ENCODE measurements around the gene FCGR3A.
A peak's percentile ranks its signal among the peaks of the same experiment; 100 is the strongest.
"Not testable (repeated sequence)": the region's sequence is repeated elsewhere in the genome, so short reads cannot be mapped to it uniquely, and the experiment has no call there.

Gene FCGR3A

GRCh38 chr1:161576676-161577075 is 27.1 kb upstream of the FCGR3A start:
- H3K9ac ChIP-seq; H3K27ac ChIP-seq; H3K4me1 ChIP-seq; H4K20me1 ChIP-seq; H3K4me2 ChIP-seq; H3K4me3 ChIP-seq; H3K36me3 ChIP-seq; H3K9me3 ChIP-seq (replicated peaks in 1 of 11): not testable (repeated sequence)
- H3K27me3 ChIP-seq = peaks cover 0 to 21% (median 0%) of the 10 kb centered on the region in 11 experiments; a peak in 8 of 22 replicates

DNA sequence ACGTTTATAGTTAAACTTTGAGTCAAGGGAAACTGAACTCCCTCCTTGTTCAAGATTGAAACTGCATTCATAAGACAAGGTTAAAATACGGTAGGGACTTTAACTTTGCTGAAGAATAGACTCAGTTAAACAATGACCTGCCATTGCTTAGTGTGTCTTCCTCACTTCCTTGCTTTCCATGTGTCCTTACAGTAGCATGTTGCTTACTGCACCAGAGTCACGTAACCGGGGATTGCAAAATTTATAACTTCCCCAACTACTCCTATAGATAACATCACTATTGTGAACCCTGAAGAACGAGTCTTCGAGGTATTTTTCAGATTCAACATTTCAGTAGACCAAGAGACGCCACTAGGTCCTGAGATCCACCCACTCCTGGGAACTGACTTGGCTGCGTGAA is 22.1 kb upstream of the FCGR3A start:
- not testable (repeated sequence) for H3K4me3 ChIP-seq; H3K4me1 ChIP-seq; H3K9me3 ChIP-seq (replicated peaks in 1 of 11); H4K20me1 ChIP-seq; H3K27ac ChIP-seq; H3K36me3 ChIP-seq; H3K9ac ChIP-seq; H3K4me2 ChIP-seq
- peaks cover 0 to 52% (median 0%) of the 10 kb centered on the region in 11 experiments; a peak in 8 of 22 replicates for H3K27me3 ChIP-seq

DNA sequence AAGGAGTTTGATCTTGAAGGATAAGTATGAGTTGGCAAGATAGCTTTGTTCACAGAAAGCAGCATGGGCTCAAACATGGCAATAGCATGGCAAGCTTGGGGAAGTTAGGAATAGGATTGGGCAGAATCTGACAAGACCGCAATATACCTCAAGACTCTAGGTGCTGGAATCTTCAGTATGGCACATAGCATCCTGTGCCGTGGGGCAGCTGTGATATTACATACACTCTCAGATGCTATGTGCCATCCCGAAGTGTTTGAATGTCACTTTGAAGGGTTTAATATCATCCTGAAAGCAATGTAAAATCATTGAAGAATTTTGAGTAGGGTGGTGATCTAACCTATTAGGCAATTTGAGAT is 17.0 kb upstream of the FCGR3A start:
- H3K36me3 ChIP-seq; H3K4me3 ChIP-seq; H3K9me3 ChIP-seq (replicated peaks in 1 of 11); H3K4me2 ChIP-seq; H3K27ac ChIP-seq; H3K9ac ChIP-seq; H4K20me1 ChIP-seq: not testable (repeated sequence)
- Histone ChIP-seq H3K4me1 (peaks cover 0 to 26% (median 1%) of the 10 kb centered on the region in 10 experiments; a peak in 8 of 20 replicates), H3K27me3 (peaks cover 0 to 41% (median 0%) of the 10 kb centered on the region in 11 experiments; a peak in 6 of 22 replicates)

DNA sequence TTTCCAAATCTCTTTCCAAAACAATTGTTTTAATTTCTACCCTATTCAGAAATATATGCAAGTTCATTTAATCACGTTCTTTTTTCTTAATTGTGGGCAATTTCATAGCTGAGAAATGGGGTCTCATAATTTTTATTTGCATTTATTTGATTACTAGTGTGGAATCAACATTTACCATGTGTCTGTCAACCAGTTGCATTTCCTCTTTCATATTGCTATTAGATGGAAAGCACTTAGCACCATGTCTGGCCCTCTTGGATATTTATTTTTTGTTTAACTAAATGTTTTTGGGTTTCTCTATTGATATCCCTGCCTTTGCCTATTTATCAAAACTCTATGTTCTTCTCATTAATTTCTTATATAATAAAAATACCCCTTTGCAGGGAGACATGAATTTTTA is 13.9 kb upstream of the FCGR3A start:
- H3K9ac ChIP-seq; H3K4me3 ChIP-seq; H4K20me1 ChIP-seq; H3K36me3 ChIP-seq; H3K9me3 ChIP-seq (replicated peaks in 1 of 11); H3K27ac ChIP-seq: not testable (repeated sequence)
- Histone ChIP-seq H3K4me2 (peak overlapping the region in 3 of 11 experiments; percentile 55 to 68 (median 65); a peak in 4 of 22 replicates), H3K27me3 (peaks cover 0 to 19% (median 0%) of the 10 kb centered on the region in 11 experiments; a peak in 4 of 22 replicates), H3K4me1 (peaks cover 0 to 40% (median 9%) of the 10 kb centered on the region in 10 experiments; a peak in 11 of 20 replicates)

- peaks cover 0 to 13% (median 0%) of the 10 kb centered on the region in 11 experiments; a peak in 3 of 22 replicates for H3K27me3 ChIP-seq
- peak overlapping the region in 4 of 11 experiments; percentile 17 to 57 (median 28); a peak in 5 of 22 replicates for H3K27ac ChIP-seq
- H4K20me1 ChIP-seq; H3K9ac ChIP-seq; H3K9me3 ChIP-seq (replicated peaks in 1 of 11); H3K36me3 ChIP-seq; H3K4me3 ChIP-seq: not testable (repeated sequence)
- peaks cover 0 to 44% (median 9%) of the 10 kb centered on the region in 10 experiments; a peak in 11 of 20 replicates for H3K4me1 ChIP-seq
- peak overlapping the region in 5 of 11 experiments; percentile 35 to 68 (median 55); a peak in 6 of 22 replicates for H3K4me2 ChIP-seq
Measured at GRCh38 chr1:161562441-161562840, 12.8 kb upstream of the FCGR3A start.

DNA sequence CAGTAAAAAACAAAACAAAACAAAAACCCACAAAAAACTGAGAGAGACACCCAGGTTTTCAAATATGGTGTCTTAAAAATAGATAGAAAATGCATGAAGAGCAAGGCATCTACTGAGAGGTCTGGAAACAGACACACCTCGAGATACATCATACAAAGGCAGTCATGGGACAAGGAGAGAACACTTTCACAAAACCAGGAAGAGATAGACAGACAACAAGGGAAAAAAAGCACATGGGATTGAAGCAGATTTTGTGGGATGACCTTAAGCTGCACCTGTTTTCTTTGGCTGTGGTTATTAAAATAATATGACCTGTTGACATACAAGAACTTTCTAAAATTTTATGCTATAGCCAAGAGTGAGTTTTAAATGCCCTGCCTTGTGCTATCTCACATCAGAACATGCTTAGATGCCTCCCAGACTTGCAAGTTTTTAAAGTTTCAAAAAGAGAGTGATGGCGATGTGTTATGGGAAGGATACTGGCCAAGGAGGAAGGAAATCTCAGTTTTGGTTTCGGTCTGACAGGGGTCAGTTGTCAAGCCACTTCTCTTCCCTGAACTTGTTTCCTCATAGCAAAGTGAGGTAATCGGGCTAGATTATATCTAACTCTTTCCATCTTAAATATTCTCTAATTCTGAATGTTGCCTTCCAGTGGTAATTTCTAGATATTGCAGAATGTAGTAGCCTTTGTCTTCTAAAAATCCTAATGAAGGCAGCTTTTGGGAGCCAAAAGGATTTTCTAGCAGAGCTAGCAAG is 11.5 kb upstream of the FCGR3A start:
- H3K27ac ChIP-seq = peak overlapping the region in 3 of 11 experiments; percentile 17 to 60 (median 29); a peak in 5 of 22 replicates
- H4K20me1 ChIP-seq; H3K27me3 ChIP-seq; H3K9me3 ChIP-seq (replicated peaks in 1 of 11); H3K4me3 ChIP-seq; H3K36me3 ChIP-seq: not testable (repeated sequence)
- H3K9ac ChIP-seq = peak overlapping the region in 1 of 11 experiments; percentile 48; a peak in 1 of 22 replicates
- H3K4me2 ChIP-seq = peak overlapping the region; percentile 18 to 60 (median 48); a peak in 16 of 22 replicates
- peaks cover 0 to 52% (median 9%) of the 10 kb centered on the region in 10 experiments; a peak in 11 of 20 replicates for H3K4me1 ChIP-seq

GRCh38 chr1:161557506-161558450 is 8.2 kb upstream of the FCGR3A start:
- H3K9me3 ChIP-seq (replicated peaks in 1 of 11); H3K27me3 ChIP-seq; H3K4me2 ChIP-seq; H3K9ac ChIP-seq; H3K4me3 ChIP-seq; H3K27ac ChIP-seq; H4K20me1 ChIP-seq; H3K36me3 ChIP-seq: not testable (repeated sequence)
- peaks cover 0 to 57% (median 9%) of the 10 kb centered on the region in 10 experiments; a peak in 11 of 20 replicates for H3K4me1 ChIP-seq

GRCh38 chr1:161556990-161557389 is 7.4 kb upstream of the FCGR3A start:
- not testable (repeated sequence) for H3K9ac ChIP-seq; H3K4me3 ChIP-seq; H3K27me3 ChIP-seq; H3K27ac ChIP-seq; H4K20me1 ChIP-seq; H3K9me3 ChIP-seq (replicated peaks in 1 of 11); H3K4me2 ChIP-seq; H3K36me3 ChIP-seq
- H3K4me1 ChIP-seq = peaks cover 0 to 55% (median 9%) of the 10 kb centered on the region in 10 experiments; a peak in 11 of 20 replicates

GRCh38 chr1:161556143-161556542 is 6.5 kb upstream of the FCGR3A start:
- H3K9ac ChIP-seq; H3K36me3 ChIP-seq; H3K27me3 ChIP-seq; H3K9me3 ChIP-seq (replicated peaks in 1 of 11); H4K20me1 ChIP-seq; H3K4me3 ChIP-seq: not testable (repeated sequence)
- peak overlapping the region in 3 of 11 experiments; percentile 66 to 89 (median 83); a peak in 6 of 22 replicates for H3K4me2 ChIP-seq
- peak overlapping the region in 2 of 11 experiments; percentile 81; a peak in 4 of 22 replicates for H3K27ac ChIP-seq
- peaks cover 0 to 53% (median 3%) of the 10 kb centered on the region in 10 experiments; a peak in 10 of 20 replicates for H3K4me1 ChIP-seq

DNA sequence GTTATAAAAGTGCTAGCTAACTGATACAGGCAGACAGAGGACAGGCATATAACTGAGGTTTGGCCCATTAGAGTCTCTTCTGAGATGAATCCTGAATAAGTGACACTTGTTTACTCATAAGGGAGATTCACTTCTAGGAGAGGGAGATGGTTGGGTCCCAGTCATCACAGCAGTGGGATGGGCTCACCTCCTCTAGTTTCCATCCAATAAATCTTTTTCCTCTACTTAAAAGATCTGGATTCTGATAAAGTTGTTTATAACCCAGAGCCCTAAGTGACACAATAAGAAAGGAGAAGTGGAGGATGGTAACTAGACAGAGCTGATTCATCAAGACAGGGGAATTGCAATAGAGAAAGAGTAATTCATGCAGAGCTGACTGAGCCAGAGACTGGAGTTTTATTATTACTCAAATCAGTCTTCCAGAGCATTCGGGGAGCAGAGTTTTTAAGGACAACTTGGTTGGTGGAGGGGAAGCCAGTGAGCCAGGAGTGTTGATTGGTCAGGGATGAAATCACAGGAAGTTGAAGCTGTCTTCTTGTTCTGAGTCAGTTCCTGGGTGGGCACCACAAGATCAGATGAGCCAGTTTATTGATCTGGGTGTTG is 5.3 kb upstream of the FCGR3A start:
- peak overlapping the region in 5 of 11 experiments; percentile 59 to 89 (median 80); a peak in 10 of 22 replicates for H3K27ac ChIP-seq
- not testable (repeated sequence) for H3K36me3 ChIP-seq; H3K9me3 ChIP-seq (replicated peaks in 1 of 11); H4K20me1 ChIP-seq; H3K4me3 ChIP-seq; H3K27me3 ChIP-seq
- H3K4me1 ChIP-seq = peaks cover 0 to 51% (median under 1%) of the 10 kb centered on the region in 10 experiments; a peak in 9 of 20 replicates
- peak overlapping the region in 5 of 11 experiments; percentile 30 to 73 (median 66); a peak in 7 of 22 replicates for H3K4me2 ChIP-seq
- peak overlapping the region in 4 of 11 experiments; percentile 52 to 78 (median 66); a peak in 6 of 22 replicates for H3K9ac ChIP-seq

DNA sequence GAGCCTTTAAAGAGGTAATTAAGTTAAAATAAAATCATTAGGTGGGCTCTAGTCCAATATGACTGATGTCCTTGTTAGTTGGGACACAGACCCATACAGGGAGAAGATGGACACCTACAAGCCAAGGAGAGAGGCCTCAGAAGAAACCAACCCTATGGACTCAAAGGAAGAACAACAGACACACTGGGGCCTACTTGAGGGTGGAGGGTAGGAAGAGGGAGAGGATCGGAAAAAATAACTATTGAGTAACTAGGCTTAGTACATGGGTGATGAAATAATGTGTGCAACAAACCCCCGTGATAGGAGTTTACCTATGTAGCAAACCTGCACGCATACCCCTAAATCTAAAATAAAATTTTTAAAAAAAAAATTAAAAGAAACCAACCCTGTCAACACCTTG is 4.7 kb upstream of the FCGR3A start:
- H3K9ac ChIP-seq = peak overlapping the region in 4 of 11 experiments; percentile 52 to 78 (median 66); a peak in 5 of 22 replicates
- not testable (repeated sequence) for H4K20me1 ChIP-seq; H3K9me3 ChIP-seq (replicated peaks in 1 of 11); H3K4me3 ChIP-seq; H3K27me3 ChIP-seq; H3K36me3 ChIP-seq
- H3K4me1 ChIP-seq = peaks cover 0 to 51% (median 3%) of the 10 kb centered on the region in 10 experiments; a peak in 9 of 20 replicates
- H3K4me2 ChIP-seq = peak overlapping the region in 5 of 11 experiments; percentile 30 to 73 (median 66); a peak in 8 of 22 replicates
- H3K27ac ChIP-seq = peak overlapping the region in 4 of 11 experiments; percentile 69 to 89 (median 84); a peak in 8 of 22 replicates

GRCh38 chr1:161553631-161554030 is 4.0 kb upstream of the FCGR3A start:
- not testable (repeated sequence) for H3K9me3 ChIP-seq (replicated peaks in 1 of 11); H3K9ac ChIP-seq; H3K4me3 ChIP-seq; H3K36me3 ChIP-seq; H4K20me1 ChIP-seq; H3K27me3 ChIP-seq
- H3K4me1 ChIP-seq = peaks cover 0 to 52% (median 3%) of the 10 kb centered on the region in 10 experiments; a peak in 9 of 20 replicates
- H3K4me2 ChIP-seq = peak overlapping the region in 3 of 11 experiments; percentile 66 to 73 (median 71); a peak in 6 of 22 replicates
- peak overlapping the region in 3 of 11 experiments; percentile 80 to 89 (median 88); a peak in 5 of 22 replicates for H3K27ac ChIP-seq
